Measurements from ENCODE around the gene PAX7.

DNA sequence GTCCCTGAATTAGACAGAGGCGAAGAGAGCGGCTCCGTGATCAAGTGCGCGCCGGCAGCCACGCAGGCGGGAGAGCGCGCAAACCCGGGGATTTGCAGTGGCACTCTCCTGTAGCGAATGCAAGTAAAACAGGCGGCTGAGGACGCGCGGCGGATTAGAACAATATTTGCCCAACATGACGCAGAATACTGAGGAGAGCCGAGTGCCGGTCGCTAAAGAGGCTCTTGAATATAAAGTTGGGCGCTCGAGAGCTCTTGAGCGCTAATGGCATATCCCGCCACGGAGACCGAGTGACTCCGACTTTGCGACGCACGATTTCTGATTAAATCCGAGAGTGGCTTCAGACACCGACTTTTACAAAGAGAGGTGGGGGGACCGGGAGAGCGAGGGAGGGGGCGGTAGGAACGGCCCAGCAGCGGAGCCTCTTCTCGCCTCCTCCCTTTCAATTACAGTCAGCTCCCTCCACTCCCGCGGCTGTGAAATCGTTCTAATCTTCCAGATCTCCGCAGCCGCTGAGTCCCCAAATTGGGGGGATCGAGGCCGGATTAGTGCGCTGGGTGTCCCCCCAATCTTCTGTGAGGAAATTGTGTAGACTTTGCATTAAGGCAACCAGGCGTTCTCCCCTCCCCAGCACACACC, 2.3 kb downstream of the PAX7 start:
- TF ChIP-seq, protein P1, sequence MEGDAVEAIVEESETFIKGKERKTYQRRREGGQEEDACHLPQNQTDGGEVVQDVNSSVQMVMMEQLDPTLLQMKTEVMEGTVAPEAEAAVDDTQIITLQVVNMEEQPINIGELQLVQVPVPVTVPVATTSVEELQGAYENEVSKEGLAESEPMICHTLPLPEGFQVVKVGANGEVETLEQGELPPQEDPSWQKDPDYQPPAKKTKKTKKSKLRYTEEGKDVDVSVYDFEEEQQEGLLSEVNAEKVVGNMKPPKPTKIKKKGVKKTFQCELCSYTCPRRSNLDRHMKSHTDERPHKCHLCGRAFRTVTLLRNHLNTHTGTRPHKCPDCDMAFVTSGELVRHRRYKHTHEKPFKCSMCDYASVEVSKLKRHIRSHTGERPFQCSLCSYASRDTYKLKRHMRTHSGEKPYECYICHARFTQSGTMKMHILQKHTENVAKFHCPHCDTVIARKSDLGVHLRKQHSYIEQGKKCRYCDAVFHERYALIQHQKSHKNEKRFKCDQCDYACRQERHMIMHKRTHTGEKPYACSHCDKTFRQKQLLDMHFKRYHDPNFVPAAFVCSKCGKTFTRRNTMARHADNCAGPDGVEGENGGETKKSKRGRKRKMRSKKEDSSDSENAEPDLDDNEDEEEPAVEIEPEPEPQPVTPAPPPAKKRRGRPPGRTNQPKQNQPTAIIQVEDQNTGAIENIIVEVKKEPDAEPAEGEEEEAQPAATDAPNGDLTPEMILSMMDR (IDR thresholded peaks at IDR 0.05) = no peak
- no peak for TF ChIP-seq POLR2A (IDR thresholded peaks at IDR 0.05; ENCODE audit: low read depth)
- no peak for TF ChIP-seq EP300 (IDR thresholded peaks at IDR 0.05)
